Right forelimb (tissue), 1 donor: ENCODE measurements around the gene TP73.
"Not testable (repeated sequence)": the region's sequence is repeated elsewhere in the genome, so short reads cannot be mapped to it uniquely, and the experiment has no call there.

Experiments
- DNase-seq: peaks from one replicate; pipeline ENCODE4 v3.0.0-alpha.2; 2018

The TP73 gene

DNA sequence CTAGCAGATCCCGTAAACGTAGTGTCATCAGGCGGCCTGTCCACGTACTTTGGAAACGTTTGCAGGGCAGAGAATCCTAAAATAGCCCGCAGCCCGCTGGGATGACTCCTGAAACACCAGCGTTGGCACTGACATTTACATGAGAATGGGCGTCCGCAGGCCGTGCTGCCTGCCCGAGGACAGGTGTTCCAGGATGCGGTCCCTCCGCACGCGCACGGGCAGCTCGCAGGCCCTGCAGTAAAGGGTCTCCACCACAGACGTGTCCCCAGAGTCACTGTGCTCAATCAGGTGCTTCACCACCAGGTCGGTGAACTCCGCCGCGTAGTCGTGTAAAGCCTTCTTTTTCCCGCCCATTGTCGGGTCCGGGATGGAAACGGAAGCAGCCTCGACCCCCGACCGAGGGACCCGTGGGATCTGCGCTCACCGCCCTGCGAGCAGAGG, 94.1 kb downstream of the TP73 start:
- no peak for DNase-seq

- peak; percentile 91 for DNase-seq
Measured at GRCh38 chr1:3746830-3747521, 94.7 kb downstream of the TP73 start.

GRCh38 chr1:3747522-3747848, 95.2 kb downstream of the TP73 start:
- no peak for DNase-seq

DNA sequence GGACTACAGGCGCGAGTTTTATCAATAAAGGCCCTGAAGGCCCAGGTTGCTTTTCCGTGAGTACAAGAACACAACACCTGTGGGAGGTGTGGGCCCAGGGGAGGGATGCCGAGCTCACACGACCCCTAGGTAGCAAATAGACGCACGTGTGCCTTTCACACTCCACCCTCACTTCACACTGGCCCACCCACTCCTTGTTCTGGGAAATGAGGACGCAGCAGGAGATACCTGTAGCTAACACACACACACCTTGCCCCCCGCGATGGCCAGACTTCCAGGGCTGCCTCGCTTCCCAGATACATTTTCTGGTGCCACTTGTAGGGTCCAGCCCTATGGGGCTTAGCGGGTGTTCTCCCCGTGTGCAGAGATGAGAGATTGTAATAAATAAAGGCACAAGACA, 95.6 kb downstream of the TP73 start:
- DNase-seq = no peak

DNA sequence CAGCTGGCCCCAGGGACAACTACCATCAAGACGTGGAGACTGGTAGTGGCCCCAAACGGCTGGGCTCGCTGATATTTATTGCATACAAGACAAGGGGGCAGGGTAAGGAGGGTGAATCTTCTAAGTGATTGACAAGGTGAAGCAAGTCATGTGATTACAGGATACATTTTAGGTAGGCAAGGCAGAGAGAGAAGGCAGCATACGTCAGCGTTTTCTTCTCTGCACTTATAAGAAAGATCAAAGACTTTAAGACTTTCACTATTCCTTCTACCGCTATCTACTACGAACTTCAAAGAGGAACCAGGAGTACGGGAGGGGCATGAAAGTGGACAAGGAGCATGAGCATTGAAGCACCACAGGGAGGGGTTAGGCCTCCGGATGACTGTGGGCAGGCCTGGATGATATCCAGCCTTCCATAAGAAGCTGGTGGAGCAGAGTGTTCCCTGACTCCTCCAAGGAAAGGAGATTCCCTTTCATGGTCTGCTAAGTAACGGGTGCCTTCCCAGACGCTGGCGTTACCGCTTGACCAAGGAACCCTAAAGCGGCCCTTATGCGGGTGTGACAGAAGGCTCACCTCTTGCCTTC, 96.1 kb downstream of the TP73 start:
- not testable (repeated sequence) for DNase-seq

DNA sequence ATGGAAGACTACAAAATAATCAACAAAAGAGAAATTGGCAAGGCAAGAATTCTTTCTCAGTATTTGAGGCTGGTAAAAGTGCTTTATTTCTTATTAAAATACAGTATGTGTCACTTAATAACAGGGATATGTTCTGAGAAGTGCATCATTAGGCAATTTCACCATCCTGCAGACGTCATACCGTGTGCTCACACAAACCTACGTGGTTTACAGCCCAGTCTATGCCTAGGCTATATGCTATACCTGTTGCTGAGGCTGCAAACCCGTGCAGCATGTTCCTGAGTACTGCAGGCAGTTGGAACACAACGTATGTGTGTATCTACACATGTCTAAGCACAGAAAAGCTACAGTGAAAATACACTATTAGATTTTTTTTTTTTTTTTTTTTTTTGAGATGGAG, 97.2 kb downstream of the TP73 start:
- DNase-seq = no peak

- DNase-seq = no peak
Measured at GRCh38 chr1:3750741-3751140, 98.4 kb downstream of the TP73 start.

GRCh38 chr1:3752400-3752945, 100.2 kb downstream of the TP73 start, which contains the start of gene CCDC27:
TSS of gene CCDC27 (plus strand) at chr1:3752450. CDS start at chr1:3752482, 32 bp downstream.
- DNase-seq = no peak

DNA sequence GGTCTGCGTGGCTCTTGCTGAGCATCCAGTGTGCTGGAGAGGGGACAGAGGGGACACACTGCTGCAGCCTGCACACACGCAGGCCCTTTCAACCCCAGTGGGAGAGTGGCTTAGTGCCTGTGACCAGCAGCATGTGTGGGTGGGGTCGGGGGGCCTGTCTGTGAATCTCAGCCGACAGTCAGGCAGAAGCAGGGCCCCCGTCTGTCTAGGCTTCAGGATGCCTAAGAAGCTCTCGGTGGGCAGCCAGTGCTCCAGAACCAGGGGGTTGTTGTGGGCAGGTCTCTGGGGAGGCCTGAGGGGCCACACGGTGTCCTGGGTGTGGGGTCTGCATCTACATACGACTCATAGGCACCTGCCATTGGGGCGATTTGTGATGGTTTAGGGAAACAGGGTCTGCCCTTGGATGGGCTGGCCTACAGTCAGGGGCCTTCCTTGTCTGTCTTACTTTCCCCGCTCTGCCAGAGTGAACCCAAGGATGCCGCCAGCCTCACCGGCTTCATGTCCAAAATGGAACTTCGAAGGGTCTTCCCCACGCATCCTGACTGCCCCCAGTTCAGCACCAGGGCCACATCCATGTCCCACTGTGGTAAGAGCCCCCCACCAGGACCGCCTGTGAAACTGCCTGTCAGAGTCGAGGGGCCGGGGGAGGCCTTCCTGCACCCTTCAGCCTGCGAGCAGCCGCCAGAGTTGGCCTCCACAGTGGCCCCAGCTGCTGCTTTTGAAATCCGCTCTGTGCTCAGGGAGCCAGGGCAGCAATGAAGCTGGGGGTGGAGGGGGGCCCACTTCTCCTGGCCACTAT, 101.5 kb downstream of the TP73 start:
- DNase-seq = no peak

- no peak for DNase-seq
Measured at GRCh38 chr1:3756394-3756793, 104.1 kb downstream of the TP73 start.

DNA sequence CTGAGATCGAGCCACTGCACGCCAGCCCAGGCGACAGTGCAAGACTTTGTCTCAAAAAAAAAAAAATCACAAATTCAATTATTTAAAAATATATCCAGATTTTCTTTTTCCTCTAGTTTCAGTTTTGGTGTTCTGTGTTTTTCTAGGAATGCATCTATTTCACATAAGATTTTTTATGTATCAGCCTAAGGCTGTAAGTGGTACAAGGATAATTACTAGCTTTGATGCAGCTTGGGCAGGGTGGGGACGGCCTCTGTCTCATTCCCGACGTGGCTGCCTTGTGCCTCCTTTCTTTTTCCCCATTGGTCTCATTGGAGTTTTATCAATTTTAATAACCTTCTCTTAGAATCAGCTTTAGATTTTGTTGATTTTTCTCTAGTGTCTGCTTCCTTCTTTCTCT, 106.8 kb downstream of the TP73 start:
- no peak for DNase-seq

DNA sequence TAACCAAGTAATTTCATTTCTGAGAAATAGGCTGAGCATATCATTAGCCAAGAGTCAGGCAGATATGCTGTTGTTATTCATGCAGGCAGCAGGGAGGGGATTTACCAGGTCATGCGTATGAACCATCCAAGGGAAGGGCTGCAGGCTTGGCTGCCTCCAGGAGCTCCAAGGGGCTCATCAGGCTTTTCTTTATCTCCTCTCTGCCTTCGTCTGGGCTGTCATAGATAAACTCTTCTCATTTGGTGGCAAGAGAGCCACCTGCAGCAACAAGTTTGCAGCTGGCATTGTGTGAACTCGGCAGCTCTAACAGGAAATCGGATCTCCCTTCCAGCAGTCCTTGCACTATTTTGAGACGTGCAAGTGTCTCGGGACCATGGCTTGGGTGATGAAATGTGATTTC, 107.5 kb downstream of the TP73 start:
- DNase-seq = no peak

DNA sequence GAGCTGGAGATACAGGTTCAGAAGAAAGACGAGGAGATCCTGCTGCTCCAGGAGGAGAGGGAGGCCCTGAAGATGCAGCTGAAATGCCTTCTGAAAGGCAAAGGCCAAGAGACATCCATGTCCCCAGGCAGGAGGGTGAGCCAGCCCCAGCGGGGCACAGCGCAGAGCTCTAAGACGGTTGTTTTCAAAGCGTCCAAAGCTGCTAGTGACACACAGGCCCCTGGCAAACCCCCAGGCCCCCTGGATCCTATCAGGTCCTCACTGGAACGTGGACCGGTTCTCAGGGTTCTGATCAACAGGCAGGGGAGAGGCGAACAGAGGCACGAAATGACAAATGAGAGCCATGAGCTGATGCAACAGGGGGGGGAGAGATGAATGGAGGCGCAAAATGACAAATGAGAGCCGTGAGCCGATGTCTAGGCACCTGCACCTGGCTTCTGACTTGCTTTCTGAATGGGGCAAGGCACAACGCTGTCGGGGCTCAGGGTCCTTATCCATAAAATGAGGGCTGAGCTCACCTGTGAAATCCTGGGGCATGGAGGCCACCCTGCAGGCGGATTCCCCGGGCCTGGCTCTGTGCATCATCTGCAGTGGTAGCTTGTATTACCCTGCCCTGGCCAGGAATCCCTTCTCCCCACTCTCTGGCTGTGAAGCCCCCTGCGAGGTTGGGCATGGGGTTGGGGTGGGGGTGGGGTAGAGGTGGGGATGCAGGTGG, 109.1 kb downstream of the TP73 start:
- DNase-seq = no peak

- DNase-seq = no peak
Measured at GRCh38 chr1:3762151-3762872, 110.0 kb downstream of the TP73 start.

GRCh38 chr1:3762873-3763228, 110.5 kb downstream of the TP73 start:
- no peak for DNase-seq

DNA sequence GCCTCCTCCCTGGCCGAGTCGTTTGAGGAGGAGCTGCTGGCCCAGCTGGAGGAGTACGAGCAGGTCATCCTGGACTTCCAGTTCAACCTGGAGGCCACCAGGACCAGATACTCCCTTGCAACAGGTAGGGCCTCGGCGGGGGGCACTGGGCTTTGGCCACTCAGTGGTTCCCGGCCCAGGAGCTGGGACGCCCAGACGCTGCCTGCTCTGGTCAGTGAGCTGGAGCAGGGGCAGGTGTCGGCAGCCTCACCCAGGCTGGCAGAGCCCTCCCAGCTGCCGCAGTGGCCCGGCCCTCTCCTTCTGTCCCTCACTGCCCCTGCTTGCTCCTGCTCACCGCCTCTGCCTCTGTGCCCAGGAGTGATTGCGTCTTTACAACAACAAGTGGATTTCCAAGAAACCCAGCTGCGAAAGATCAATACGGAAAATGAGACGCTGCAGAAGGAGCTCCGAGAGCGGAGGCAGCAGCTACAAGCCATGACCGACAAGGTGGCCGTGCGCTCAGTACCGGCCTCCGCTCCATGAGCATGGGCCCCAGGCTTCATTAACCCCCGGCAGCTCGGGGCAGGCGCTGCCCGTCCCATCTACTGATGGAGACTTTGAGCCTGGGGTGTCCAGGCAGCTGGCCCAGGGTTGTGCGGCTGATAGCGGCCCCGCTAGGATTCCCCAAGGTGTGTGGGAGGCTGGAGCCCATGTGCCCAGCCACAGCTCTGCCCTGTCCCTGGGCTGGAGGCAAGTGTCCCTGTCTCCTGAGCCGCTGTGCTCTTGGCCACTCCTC, 111.2 kb downstream of the TP73 start:
- DNase-seq = no peak

DNA sequence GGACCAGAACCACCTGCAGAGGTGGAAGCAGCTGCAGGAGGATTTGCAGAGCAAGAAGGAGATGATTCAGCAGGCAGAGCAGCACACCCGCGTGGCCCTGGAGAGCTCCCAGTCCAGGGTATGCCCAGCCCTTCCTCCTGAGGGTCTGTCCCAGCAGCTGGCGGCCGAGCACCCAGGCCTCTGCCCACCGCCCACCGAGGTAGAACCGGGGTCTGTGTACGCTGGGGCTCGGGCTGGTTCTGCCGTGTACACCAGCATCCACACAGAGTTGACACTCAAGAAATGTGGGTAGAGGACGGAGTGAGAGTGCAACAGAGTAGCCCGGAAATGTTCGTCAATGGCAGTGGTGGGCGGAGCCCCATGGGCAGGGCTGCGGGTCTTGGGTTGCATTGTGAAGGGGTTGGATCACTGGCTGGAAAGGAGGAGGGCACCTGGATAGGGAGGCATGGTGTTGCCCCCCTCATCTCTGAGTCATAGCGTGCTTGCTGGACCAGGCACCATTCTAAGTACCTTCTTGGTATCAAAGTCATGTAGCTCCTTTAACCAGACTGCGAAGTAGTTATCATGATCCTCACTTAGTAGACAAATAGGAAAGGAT, 115.1 kb downstream of the TP73 start:
- DNase-seq = no peak

- DNase-seq = no peak
Measured at GRCh38 chr1:3768811-3769390, 116.6 kb downstream of the TP73 start.

- DNase-seq = no peak
Measured at GRCh38 chr1:3770047-3770765, 117.9 kb downstream of the TP73 start.
